Cardiac fibroblast (primary cell): Measurements from ENCODE around the gene SOX13.

ENCODE experiments used
- DNase-seq, 2 donors: peaks; one replicate each; pipeline versions ENCODE4 v3.0.0 to v3.0.0-alpha.2; 2010; ENCODE audit warnings: low read depth in 2 of 2
- H3K4me3 ChIP-seq, 2 donors: replicated peaks in 1 of 2; 1 replicate in 1 of 2; 2 replicates in 1 of 2; pipeline ENCODE4 v1.5.1; 2011; ENCODE audit warnings: low read depth in 2 of 2, low read length in 2 of 2, mild to moderate bottlenecking in 2 of 2, moderate library complexity in 1 of 2
- TF ChIP-seq, protein P1 (sequence below): IDR thresholded peaks from one replicate; pipeline ENCODE4 v1.5.1; 2011; ENCODE audit warnings: low read depth, mild to moderate bottlenecking, low read length, inconsistent platforms

The SOX13 gene

GRCh38 chr1:204062106-204062505 lies 10.8 kb upstream of the SOX13 start:
- TF ChIP-seq, protein P1, sequence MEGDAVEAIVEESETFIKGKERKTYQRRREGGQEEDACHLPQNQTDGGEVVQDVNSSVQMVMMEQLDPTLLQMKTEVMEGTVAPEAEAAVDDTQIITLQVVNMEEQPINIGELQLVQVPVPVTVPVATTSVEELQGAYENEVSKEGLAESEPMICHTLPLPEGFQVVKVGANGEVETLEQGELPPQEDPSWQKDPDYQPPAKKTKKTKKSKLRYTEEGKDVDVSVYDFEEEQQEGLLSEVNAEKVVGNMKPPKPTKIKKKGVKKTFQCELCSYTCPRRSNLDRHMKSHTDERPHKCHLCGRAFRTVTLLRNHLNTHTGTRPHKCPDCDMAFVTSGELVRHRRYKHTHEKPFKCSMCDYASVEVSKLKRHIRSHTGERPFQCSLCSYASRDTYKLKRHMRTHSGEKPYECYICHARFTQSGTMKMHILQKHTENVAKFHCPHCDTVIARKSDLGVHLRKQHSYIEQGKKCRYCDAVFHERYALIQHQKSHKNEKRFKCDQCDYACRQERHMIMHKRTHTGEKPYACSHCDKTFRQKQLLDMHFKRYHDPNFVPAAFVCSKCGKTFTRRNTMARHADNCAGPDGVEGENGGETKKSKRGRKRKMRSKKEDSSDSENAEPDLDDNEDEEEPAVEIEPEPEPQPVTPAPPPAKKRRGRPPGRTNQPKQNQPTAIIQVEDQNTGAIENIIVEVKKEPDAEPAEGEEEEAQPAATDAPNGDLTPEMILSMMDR, result no peak
- no peak overlapping the region for H3K4me3 ChIP-seq
- DNase-seq, result no peak

- DNase-seq, result peak in 1 of 2 donors; percentile 63
- TF ChIP-seq, protein P1, result no peak
- H3K4me3 ChIP-seq, result no peak overlapping the region
Measured at GRCh38 chr1:204065174-204065985, 7.5 kb upstream of the SOX13 start.

- TF ChIP-seq, protein P1, result no peak
- no peak for DNase-seq
- H3K4me3 ChIP-seq, result no peak overlapping the region
Measured at GRCh38 chr1:204065986-204066300, 7.0 kb upstream of the SOX13 start.

GRCh38 chr1:204067935-204068334 lies 5.0 kb upstream of the SOX13 start:
- DNase-seq, result no peak
- TF ChIP-seq, protein P1, result no peak
- H3K4me3 ChIP-seq, result no peak overlapping the region

- no peak for DNase-seq
- TF ChIP-seq, protein P1, result no peak
- H3K4me3 ChIP-seq, result no peak overlapping the region
Measured at GRCh38 chr1:204069887-204070286, 3.0 kb upstream of the SOX13 start.

DNA sequence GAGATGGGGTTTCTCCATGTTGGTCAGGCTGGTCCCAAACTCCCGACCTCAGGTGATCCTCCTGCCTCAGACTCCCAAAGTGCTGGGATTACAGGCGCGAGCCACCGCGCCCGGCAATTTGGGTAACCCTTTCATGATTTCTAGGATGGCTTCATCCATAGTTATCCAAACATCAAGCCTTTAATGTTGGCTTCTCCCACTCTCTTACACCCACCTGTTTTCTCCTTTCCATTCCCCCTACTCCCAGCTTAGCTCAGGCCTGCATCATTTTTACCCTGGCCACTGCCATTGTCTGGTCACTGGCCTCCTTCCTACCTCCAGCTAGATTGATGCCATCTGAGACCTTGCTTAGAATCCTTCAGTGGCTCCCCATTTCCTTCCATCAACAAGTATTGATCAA lies 2.0 kb upstream of the SOX13 start:
- no peak for DNase-seq
- H3K4me3 ChIP-seq, result no peak overlapping the region
- TF ChIP-seq, protein P1, result no peak

- peak overlapping the region; percentile 86 to 93 for H3K4me3 ChIP-seq
- TF ChIP-seq, protein P1, result no peak
- DNase-seq, result peak; percentile 42 to 44
Measured at GRCh38 chr1:204073837-204074273, 940 bp downstream of the SOX13 start.
